Daoy (cell line): Measurements from ENCODE around the gene CCDC183. TPM values are rescaled to one million over a fixed set of nuclear protein-coding genes. Genes with fewer than 3 reads are reported as not detected.

Experiments used
- DNase-seq: peaks from one replicate; pipeline ENCODE4 v3.0.0-alpha.2; 2015; ENCODE audit warnings: low read depth
- total RNA-seq: library from RNA; depleted of rRNA; stranded (reverse); fragments of >200 nt; shearing (Covaris generic); gene quantifications from 2 replicates; pipeline ENCODE4 v1.2.3, GENCODE V29; 2014; rRNA removed

The CCDC183 gene
- total RNA-seq, 1 experiment from 2014 or later: 0.23 TPM

DNA sequence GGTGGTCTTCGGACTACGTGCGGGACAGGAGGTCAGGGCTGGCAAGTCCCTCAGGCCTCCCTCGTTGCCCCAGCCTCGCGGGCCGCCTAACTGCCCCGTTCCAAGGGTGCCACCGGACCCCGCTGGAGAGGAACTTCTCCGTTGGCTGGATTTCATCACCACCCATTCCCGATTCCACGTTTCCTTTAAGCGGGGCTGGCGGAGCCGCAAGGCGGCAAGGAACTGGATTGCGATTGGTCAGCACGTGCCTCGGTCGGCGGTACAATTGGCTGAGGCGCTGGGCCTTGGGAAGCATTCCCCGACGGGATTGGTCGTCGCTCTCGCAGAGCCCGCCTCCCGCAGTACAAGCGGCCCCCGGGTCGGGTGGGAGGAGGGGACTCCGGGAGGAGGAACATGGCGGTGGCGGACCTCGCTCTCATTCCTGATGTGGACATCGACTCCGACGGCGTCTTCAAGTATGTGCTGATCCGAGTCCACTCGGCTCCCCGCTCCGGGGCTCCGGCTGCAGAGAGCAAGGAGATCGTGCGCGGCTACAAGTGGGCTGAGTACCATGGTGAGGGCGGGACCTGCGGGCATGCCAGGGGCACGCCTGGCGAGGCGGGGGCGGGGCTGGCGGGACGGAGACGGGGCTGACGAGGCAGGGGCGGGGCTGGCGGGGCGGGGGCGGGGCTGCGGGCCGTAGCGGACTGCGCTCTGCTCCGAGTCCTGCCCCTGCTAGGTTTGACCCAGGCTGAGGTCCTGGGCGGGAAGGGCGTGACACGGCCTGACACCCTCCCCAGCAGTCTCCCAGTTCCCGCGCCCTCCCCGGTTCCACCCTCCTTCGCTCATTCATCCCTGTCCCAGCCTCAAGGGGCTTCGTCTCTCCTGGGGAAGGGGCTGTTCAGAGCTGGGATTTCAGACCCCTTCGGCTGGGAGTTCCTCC lies 53.2 kb downstream of the CCDC183 start, which contains the start of gene PHPT1:
TSS of gene PHPT1 (plus strand) at position 372 of the 922 bp plus-strand sequence. CDS start at position 394, 22 bp downstream.
- peak; percentile 100 for DNase-seq

- peak; percentile 23 for DNase-seq
These were observed 54.1 kb downstream of the CCDC183 start for GRCh38 chr9:136849960-136850865.

DNA sequence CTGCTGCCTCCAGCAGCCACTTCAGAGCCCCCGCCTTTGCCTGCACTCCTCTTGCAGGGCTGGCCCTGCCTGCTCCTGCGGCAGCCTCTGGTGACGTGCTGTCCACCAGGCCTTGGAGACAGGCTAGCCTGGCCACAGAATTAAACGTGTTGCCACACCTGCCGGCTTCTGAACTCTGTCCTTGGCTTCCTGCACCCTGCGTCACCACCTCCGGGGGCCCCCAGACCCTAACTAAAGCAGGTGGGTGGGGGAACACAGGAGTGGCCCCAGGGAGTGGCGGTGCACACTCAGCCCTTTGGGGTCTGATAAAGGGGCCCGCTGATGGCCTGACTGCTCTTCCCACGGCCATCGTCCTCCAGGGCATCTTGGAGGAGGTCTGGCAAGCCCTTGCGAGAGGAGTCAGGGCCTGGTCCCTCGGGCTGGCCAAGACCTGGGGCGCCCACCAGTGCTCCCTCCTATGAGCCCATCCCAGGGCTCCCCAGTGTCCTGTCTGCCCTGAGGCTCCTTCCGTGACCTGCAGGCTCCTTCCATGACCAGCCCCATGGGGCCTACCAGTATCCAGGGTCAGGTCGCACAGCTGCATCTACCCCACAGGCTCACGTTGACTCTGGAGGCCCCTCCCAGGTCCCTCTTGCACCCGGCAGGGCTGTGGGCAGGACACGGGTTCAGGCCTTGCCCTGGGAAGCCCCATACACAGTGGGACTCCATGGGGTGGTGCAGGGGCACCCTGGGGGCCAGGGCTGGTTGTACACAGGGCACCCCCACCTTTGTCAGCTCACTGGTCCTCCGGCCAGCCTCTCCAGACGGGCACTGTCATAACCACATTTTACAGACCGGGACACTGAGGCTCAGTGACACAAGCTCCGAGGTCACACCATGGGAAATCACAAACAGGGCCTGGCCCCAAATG lies 55.0 kb downstream of the CCDC183 start:
- no peak for DNase-seq

GRCh38 chr9:136851941-136852663 lies 56.0 kb downstream of the CCDC183 start, which contains the start of gene MAMDC4:
Gene MAMDC4 (plus strand): TSS chr9:136852346. CDS start chr9:136852417, 71 bp downstream.
- peak; percentile 5 for DNase-seq

- DNase-seq: no peak
These were observed 56.8 kb downstream of the CCDC183 start for GRCh38 chr9:136852664-136853595.

DNA sequence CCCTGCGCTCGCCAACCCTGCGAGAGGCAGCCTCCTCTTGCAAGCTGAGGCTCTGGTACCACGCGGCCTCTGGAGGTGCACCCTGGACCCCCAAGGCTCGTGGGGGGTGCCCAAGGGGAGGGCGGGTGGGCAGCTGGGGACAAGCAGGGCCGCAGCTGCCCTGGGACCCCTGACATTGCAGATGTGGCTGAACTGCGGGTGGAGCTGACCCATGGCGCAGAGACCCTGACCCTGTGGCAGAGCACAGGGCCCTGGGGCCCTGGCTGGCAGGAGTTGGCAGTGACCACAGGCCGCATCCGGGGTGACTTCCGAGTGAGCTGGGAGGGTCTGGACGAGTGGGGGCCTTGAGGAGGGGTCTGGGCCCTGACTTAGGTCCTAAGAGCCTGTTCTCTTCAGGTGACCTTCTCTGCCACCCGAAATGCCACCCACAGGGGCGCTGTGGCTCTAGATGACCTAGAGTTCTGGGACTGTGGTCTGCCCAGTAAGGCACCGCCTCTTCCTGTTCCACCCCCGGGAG lies 57.5 kb downstream of the CCDC183 start:
- no peak for DNase-seq

- DNase-seq: no peak
These were observed 58.1 kb downstream of the CCDC183 start for GRCh38 chr9:136854113-136854841.

DNA sequence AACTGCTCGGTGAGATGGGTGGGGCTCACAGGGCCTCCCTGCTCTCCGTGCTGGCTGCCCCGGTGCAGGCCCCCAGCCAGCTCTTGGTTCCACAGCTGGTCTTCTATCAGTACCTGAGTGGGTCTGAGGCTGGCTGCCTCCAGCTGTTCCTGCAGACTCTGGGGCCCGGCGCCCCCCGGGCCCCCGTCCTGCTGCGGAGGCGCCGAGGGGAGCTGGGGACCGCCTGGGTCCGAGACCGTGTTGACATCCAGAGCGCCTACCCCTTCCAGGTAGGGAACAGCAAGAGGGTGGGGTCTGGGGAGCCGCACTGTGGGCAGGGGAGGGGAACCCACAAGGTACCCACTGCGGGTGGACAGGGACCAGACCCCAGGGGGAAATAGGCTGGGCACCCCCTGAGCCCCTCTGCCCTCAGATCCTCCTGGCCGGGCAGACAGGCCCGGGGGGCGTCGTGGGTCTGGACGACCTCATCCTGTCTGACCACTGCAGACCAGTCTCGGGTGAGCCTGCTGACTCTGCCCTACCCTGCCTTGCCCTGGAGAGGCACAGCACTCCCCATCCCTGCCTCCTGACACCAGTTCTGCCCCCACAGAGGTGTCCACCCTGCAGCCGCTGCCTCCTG lies 58.8 kb downstream of the CCDC183 start:
- no peak for DNase-seq

DNA sequence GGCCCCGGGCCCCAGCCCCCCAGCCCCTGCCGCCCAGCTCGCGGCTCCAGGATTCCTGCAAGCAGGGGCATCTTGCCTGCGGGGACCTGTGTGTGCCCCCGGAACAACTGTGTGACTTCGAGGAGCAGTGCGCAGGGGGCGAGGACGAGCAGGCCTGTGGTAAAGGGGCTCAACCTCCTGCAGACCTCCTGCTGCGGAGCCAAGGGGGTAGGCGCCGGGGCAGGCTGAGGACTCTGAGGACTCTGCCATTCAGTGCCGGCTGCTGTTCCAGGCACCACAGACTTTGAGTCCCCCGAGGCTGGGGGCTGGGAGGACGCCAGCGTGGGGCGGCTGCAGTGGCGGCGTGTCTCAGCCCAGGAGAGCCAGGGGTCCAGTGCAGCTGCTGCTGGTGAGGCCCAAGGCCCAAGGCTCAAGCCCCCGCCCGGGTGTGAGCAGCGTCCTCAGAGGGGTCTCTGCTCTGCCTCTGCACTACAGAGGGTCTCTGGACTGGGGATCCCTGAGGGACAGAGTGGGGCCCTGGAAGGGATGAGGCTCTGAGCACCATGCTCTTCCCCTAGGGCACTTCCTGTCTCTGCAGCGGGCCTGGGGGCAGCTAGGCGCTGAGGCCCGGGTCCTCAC lies 59.4 kb downstream of the CCDC183 start:
- no peak for DNase-seq

DNA sequence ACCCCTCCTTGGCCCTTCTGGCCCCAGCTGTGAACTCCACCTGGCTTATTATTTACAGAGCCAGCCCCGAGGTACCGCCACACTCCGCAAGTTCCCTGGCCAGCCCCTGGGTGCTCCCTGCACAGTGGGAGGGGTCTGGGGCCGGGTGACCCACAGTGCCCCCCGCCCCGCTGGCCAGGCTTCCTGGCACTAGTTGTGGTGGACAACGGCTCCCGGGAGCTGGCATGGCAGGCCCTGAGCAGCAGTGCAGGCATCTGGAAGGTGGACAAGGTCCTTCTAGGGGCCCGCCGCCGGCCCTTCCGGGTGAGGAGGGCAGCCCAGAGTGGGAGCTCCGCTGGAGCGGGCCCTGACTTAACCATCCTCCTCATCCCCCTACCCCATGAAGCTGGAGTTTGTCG lies 59.9 kb downstream of the CCDC183 start:
- DNase-seq: no peak

DNA sequence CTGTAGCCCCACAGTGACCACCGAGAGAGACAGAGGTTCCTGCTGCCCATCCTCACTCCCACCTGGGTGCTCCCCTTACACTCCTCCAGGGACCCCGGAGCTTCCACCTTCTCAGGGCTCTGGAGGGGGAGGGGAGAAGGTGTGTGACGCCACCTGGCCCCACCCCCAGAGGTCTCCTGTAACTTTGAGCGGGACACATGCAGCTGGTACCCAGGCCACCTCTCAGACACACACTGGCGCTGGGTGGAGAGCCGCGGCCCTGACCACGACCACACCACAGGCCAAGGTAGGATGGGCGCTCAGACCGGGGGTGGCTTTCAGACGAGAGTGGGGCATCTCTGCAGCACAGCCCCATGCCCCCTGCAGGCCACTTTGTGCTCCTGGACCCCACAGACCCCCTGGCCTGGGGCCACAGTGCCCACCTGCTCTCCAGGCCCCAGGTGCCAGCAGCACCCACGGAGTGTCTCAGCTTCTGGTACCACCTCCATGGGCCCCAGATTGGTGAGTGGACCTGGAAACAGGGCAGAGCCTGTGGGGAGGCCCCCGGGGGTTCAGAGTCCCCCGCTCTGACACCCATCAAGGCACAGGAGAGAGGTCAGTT lies 60.5 kb downstream of the CCDC183 start:
- no peak for DNase-seq

GRCh38 chr9:136857166-136857565 lies 61.0 kb downstream of the CCDC183 start:
- DNase-seq: no peak

Other genes starting within 250 kb of the CCDC183 start
- gene EGFL7, start 133.4 kb upstream of the CCDC183 start, total RNA-seq: 53.7 and 56.2 TPM in 2 replicates
- 46.5 and 51.3 TPM in 2 replicates for gene AGPAT2, start 108.9 kb upstream of the CCDC183 start, total RNA-seq
- gene DIPK1B, start 83.8 kb upstream of the CCDC183 start, total RNA-seq: 6.6 and 6.8 TPM in 2 replicates
- not detected in 2 replicates for gene LCN10, start 53.4 kb upstream of the CCDC183 start, total RNA-seq
- gene LCN6, start 47.8 kb upstream of the CCDC183 start, total RNA-seq: not detected in 2 replicates
- gene LCN8, start 38.1 kb upstream of the CCDC183 start, total RNA-seq: not detected in 2 replicates
- gene LCN15, start 31.8 kb upstream of the CCDC183 start, total RNA-seq: not detected in 2 replicates
- 46.9 and 61.6 TPM in 2 replicates for gene TMEM141, start 5.0 kb upstream of the CCDC183 start, total RNA-seq
- gene RABL6, start 11.6 kb downstream of the CCDC183 start, total RNA-seq: 64.7 and 69.4 TPM in 2 replicates
- 0.18 and 0.74 TPM in 2 replicates for gene AJM1, start 46.1 kb downstream of the CCDC183 start, total RNA-seq
- 67.5 and 92.7 TPM in 2 replicates for gene PHPT1, start 53.1 kb downstream of the CCDC183 start, total RNA-seq
- gene MAMDC4, start 56.0 kb downstream of the CCDC183 start, total RNA-seq: 2.1 and 6.1 TPM in 2 replicates
- 379 and 424 TPM in 2 replicates for gene EDF1, start 70.0 kb downstream of the CCDC183 start, total RNA-seq
- 25.4 and 34.6 TPM in 2 replicates for gene TRAF2, start 90.2 kb downstream of the CCDC183 start, total RNA-seq
- gene FBXW5, start 148.4 kb downstream of the CCDC183 start, total RNA-seq: 98.8 and 99.2 TPM in 2 replicates
- 1.2 TPM in 1 of 2 replicates, not detected in the other for gene C8G, start 148.9 kb downstream of the CCDC183 start, total RNA-seq
- gene LCN12, start 155.9 kb downstream of the CCDC183 start, total RNA-seq: not detected in 2 replicates
- not detected in 2 replicates for gene PTGDS, start 181.2 kb downstream of the CCDC183 start, total RNA-seq
- not detected in 2 replicates for gene LCNL1, start 186.7 kb downstream of the CCDC183 start, total RNA-seq
- 60.5 and 66.9 TPM in 2 replicates for gene PAXX, start 196.1 kb downstream of the CCDC183 start, total RNA-seq
- gene CLIC3, start 200.2 kb downstream of the CCDC183 start, total RNA-seq: 0.18 and 3.9 TPM in 2 replicates
- gene ABCA2, start 231.9 kb downstream of the CCDC183 start, total RNA-seq: 1.2 and 2.2 TPM in 2 replicates
- not detected in 2 replicates for gene FUT7, start 235.8 kb downstream of the CCDC183 start, total RNA-seq
- 15.9 and 17.4 TPM in 2 replicates for gene NPDC1, start 249.8 kb downstream of the CCDC183 start, total RNA-seq